DMS 273 treated with DMSO at 0.1 percent for 48 hours (cell line): ENCODE measurements around the gene IRAK1.
A peak's percentile ranks its signal among the peaks of the same experiment; 100 is the strongest.

Experiments
- DNase-seq: peaks from one replicate; lab custom pipeline; 2025; lab: John Stamatoyannopoulos, UW

IRAK1 gene

GRCh38 chrX:154019061-154019621, 561 bp downstream of the IRAK1 start:
- DNase-seq, result no peak

GRCh38 chrX:154018518-154019060, 1.1 kb downstream of the IRAK1 start:
- DNase-seq, result no peak

- no peak for DNase-seq
Measured at GRCh38 chrX:154017766-154018517, 1.8 kb downstream of the IRAK1 start.

GRCh38 chrX:154016366-154017076, 3.2 kb downstream of the IRAK1 start:
- DNase-seq, result no peak

GRCh38 chrX:154015581-154016264, 4.0 kb downstream of the IRAK1 start:
- no peak for DNase-seq

- DNase-seq, result no peak
Measured at GRCh38 chrX:154014429-154015380, 5.0 kb downstream of the IRAK1 start.

GRCh38 chrX:154013614-154014360, 5.9 kb downstream of the IRAK1 start:
- DNase-seq, result no peak

- no peak for DNase-seq
Measured at GRCh38 chrX:154013001-154013421, 6.7 kb downstream of the IRAK1 start.

- DNase-seq, result no peak
Measured at GRCh38 chrX:154012336-154012991, 7.2 kb downstream of the IRAK1 start.

GRCh38 chrX:154011376-154012335, 8.0 kb downstream of the IRAK1 start:
- DNase-seq, result no peak

GRCh38 chrX:154010330-154011087, 9.2 kb downstream of the IRAK1 start:
- DNase-seq, result no peak

- no peak for DNase-seq
Measured at GRCh38 chrX:154008521-154008920, 11.2 kb downstream of the IRAK1 start.

GRCh38 chrX:154006947-154007346, 12.8 kb downstream of the IRAK1 start:
- DNase-seq, result no peak

GRCh38 chrX:154004315-154004714, 15.4 kb downstream of the IRAK1 start:
- DNase-seq, result no peak

- DNase-seq, result peak; percentile 59
Measured at GRCh38 chrX:154002215-154002719, 17.4 kb downstream of the IRAK1 start.

- peak; percentile 85 for DNase-seq
Measured at GRCh38 chrX:154000051-154000450, 19.7 kb downstream of the IRAK1 start.

GRCh38 chrX:153999359-154000037, 20.2 kb downstream of the IRAK1 start:
- DNase-seq, result no peak
